LNCAP (cell line): Measurements from ENCODE around the gene PLA2R1.

ENCODE experiments used
- CTCF ChIP-seq: fragments of 450-650 bp; IDR thresholded peaks from 2 replicates; pipeline ENCODE4 v1.5.1; 2017; ENCODE audit warnings: mild to moderate bottlenecking

The PLA2R1 gene

GRCh38 chr2:159973325-159973724, 89.1 kb downstream of the PLA2R1 start:
- TF ChIP-seq CTCF, result no peak

DNA sequence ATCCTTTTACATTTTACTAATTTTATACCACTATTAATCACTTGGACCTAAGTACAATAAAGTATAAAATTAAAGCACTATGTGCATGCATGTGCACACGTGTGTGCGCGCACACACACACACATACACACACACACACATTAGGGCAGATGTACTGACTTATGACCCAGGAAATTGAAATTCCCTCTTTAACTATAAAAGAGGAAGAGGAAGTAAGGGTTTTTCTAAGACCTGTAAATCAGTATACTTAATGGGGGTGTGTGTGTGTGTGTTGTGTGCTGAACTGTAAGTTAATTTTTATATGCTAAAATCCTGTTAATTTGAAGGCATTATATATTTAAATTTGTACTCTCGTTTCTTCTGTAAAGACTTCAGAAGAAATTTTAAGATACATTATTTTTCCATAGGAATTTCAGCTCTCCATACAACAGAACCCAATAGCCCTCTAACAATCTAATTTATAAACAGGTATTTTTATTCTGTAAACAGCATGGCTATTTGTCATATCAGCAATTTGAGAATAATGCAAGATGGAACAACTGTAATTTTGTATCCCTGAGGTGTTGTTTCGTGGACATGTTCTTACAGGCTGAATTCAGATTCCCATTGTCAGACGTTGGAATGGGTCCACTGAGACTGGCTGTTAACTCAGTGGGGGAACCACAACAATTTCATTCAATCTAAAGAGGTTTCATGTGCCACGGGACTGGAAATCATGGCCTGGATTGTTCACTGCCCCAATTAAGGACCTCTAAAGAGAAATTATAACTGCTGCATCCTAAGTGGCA, 90.9 kb downstream of the PLA2R1 start:
- TF ChIP-seq CTCF, result no peak

GRCh38 chr2:159968279-159968900, 94.0 kb downstream of the PLA2R1 start:
- peak; percentile 58 for TF ChIP-seq CTCF

GRCh38 chr2:159963700-159964099, 98.7 kb downstream of the PLA2R1 start:
- TF ChIP-seq CTCF, result no peak

- no peak for TF ChIP-seq CTCF
Measured at GRCh38 chr2:159961451-159961850, 101.0 kb downstream of the PLA2R1 start.

DNA sequence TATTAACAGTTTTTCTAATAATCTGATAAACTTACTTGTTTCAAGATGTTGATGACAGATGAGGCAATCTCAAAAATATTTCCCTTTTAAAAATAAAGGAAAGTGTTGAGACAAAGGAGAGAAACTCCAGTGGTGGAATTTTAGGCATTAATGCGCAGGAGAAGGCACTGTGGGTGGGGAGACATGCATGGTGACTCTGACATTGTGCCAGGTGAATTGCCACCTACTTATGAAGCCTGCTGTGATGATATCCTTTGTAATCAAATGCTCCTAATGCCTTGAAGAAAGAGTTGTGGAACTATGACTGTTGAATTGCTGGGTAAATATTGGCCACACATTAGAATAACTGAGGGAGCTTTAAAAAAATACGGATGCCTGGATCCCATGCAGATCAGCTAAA, 101.4 kb downstream of the PLA2R1 start:
- TF ChIP-seq CTCF, result no peak

GRCh38 chr2:159960414-159960813, 102.0 kb downstream of the PLA2R1 start:
- TF ChIP-seq CTCF, result no peak
